Measurements from ENCODE around the gene SLC6A3.

The SLC6A3 gene

GRCh38 chr5:1348986-1349245 is 96.3 kb downstream of the SLC6A3 start:
- no peak for DNase-seq (ENCODE audit: low read depth)
- no peak overlapping the region for H3K4me3 ChIP-seq (ENCODE audit: low read depth, low read length)
- 0 out of 2 replicates have a peak, but pooled peaks have one; percentile 18 for TF ChIP-seq CTCF (IDR thresholded peaks at IDR 0.05; ENCODE audit: control insufficient read depth, extremely low read depth, insufficient read depth)

- no peak overlapping the region for H3K4me3 ChIP-seq (ENCODE audit: low read depth, low read length)
- DNase-seq (ENCODE audit: low read depth) = no peak
- TF ChIP-seq CTCF (IDR thresholded peaks at IDR 0.05; ENCODE audit: control insufficient read depth, extremely low read depth, insufficient read depth) = no peak
Measured at GRCh38 chr5:1347571-1347970, 97.7 kb downstream of the SLC6A3 start.

- no peak overlapping the region for H3K4me3 ChIP-seq (ENCODE audit: low read depth, low read length)
Measured at GRCh38 chr5:1346627-1347440, 98.4 kb downstream of the SLC6A3 start.

DNA sequence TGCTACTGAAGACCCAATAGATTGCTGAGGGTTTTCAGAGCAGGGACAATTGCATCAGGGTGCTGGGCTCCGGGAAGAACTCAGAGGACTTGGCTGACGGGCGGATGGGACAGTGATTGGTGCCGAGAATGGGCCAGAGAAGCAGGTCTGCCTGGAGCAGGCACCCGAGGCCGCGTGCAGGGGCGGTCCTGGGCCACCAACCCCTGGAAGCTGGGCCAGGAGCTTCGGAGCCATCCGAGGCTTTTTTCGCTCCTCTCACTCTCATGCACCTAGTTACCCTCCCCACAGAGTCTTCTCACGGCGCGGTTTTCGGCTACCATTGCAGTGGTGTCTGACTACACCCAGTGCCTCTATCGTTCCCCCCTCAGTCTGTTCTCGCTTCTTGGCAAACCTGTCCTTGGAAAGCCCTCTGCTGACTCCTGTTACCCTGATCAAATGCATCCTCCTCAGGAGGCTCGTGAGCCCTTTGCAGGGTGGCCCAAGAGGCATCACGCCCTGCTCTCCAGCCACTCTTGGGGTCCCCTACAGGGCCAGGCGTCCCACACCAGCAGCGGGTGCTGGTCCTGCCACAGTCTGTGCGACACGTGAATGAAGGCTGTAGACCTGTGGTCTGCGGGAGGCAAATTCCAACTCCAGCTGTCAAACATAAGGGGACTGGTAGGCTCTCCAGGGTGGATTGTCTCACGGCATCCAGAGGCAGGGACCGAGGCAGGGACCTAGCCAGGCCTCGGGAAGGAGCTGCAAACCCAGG is 99.2 kb downstream of the SLC6A3 start:
- no peak for TF ChIP-seq CTCF (IDR thresholded peaks at IDR 0.05; ENCODE audit: control insufficient read depth, extremely low read depth, insufficient read depth)
- peak overlapping the region; percentile 100 for H3K4me3 ChIP-seq (ENCODE audit: low read depth, low read length)
- no peak for DNase-seq (ENCODE audit: low read depth)

More at GRCh38 chr5:1346627-1347440, 98.4 kb downstream of the SLC6A3 start:
- no peak for DNase-seq (ENCODE audit: low read depth)
- TF ChIP-seq CTCF (IDR thresholded peaks at IDR 0.05; ENCODE audit: control insufficient read depth, extremely low read depth, insufficient read depth) = no peak

GRCh38 chr5:1344975-1345838 is 100.0 kb downstream of the SLC6A3 start, which contains the start of gene CLPTM1L:
Gene CLPTM1L, minus strand, starts transcription at chr5:1345099. Its CDS starts 258 bp downstream, at chr5:1344841.
- TF ChIP-seq CTCF (IDR thresholded peaks at IDR 0.05; ENCODE audit: control insufficient read depth, extremely low read depth, insufficient read depth) = no peak
- peak; percentile 41 for DNase-seq (ENCODE audit: low read depth)
- H3K4me3 ChIP-seq (ENCODE audit: low read depth, low read length) = peak within 1 kb of the TSS; percentile 100

DNA sequence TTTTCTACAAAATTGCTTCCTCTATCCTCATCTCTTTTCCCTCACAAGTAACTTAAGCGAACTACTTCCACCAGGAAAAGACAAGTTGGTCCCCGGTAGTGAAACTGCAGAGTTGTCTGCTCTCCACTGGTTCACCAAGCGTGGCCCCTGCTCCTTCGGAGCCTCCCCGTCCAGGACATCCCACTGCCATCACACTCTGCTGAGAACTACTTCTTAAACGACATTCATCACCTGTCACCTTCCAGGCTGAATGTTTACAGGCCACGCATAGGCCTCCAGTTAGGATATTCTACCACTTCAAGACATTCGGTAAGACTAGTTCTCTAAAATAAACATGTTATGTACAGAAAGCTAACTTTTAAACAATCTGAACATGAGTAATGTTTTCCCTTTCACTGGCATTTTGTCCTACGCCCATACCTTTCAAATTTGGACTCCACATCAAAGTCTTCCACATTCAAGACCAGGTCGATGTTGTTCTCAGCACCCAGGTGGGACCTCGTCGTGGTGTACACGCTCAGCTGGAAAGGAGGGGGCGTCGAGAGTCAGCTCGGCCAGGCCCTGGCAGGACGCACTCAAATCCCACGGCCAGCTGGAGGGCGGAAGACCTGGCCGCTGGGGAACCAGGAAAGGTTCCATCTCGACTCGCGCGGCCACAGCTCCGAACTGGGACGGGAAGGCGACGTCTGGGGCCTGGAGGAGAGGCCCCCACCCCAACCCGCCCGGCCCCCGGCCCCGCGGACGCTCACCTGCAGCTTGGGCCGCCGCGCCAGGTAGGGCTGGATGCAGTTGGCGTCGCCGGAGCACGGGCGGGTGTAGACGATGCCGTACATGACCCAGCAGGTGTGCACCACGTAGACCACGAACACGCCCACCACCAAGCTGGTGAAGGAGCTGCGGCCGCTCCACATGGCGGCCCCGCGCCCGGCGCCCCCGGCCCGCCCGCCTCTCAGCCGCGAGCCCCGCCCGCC is 101.0 kb downstream of the SLC6A3 start:
- peak overlapping the region; percentile 80 for H3K4me3 ChIP-seq (ENCODE audit: low read depth, low read length)
- DNase-seq (ENCODE audit: low read depth) = no peak
- TF ChIP-seq CTCF (IDR thresholded peaks at IDR 0.05; ENCODE audit: control insufficient read depth, extremely low read depth, insufficient read depth) = no peak
